AML-193 (cell line): ENCODE data around the gene ING3.

Experiments used
- DNase-seq, 2 experiments: peaks; one replicate each; lab custom pipeline; 2025; lab: John Stamatoyannopoulos, UW

The ING3 gene

DNA sequence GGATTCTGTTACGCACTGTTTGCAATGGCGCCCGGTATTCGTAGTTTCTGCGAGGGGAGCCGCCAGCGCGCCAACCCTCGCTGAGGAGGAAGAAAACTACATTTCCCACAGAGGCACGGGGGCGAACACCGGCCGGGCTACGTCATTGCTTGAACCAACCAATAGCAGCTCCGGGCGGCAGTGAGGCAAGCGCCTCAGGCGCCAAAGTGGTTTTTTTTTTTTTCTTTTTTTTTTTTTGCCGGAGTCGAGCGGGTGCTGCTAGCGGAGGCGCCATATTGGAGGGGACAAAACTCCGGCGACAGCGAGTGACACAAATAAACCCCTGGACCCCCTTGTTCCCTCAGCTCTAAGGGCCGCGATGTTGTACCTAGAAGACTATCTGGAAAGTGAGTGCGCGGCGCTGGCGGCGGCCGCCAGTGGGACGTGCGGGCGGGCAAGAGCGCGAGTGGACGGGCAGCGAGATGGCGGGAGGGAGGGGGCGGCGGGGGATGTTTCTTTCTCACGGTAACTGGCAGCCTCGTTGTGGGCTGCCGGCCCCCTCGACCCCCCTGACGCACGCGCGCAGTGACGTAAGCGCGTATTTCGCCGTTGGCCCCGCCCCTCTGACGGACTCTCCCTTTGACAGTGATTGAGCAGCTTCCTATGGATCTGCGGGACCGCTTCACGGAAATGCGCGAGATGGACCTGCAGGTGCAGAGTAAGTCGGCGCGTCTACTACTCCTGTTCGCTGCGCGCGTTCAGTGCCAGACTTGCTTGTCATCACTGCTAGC, at the start of gene ING3:
Gene ING3, plus strand, starts transcription at position 239 of the 770 bp plus-strand sequence. Its CDS starts 120 bp downstream, at position 359.
- DNase-seq: peak; percentile 95 to 96

DNA sequence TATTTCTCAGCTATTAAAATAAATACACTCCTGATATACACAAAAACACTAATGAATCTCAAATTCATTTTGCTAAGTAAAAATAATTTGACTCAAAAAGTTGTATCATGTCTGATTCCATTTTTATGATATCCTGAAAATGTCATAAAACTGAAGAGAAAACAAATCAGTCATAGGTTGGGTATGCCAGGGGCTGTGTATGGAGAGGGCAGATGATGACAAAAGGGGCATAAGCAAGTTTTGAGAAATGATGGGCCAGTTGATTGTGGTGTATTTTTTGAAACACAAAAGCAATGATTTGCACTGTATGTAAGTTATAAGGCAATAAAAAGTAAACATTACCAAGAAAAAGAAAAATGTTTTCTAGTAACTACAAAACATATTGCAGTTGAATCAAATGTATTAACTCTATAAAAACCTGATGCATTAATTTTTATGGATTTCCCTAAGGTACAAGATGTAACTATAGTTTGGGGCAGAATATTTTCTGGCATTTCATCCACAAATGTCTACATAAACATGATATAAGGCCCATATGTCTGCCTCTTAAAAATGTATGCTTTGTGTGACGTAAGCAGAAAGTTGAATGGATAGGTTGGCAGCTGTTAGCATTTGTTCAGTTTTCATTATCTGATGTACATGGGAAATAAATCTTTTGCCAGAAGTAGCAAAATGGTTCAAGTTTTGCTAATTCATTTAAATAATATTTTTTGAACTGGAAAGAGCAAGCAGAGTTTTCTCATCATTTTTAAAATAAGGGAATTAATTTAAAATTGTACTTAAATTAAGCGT, 35.1 kb upstream of the ING3 start:
- DNase-seq: no peak

DNA sequence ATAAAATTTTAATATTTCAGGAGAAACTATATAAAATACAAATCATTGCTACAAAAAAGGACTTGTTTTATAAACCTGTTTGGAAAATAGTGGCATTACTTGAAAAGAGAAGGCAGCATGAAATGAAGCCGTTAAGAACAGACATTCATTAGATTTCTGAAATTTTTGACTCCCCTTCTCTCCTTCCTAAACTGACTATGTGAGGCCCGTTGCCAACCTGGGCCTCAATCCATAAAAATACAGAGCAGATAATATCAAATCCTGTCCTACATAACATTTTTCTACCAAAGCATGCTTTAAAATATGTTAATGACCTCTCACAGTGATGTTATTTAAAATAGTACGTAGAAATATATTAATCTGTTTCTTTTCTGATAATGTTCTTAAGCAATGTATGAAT, 34.5 kb upstream of the ING3 start:
- DNase-seq: no peak

GRCh38 chr7:120916538-120916937, 34.0 kb upstream of the ING3 start:
- no peak for DNase-seq

DNA sequence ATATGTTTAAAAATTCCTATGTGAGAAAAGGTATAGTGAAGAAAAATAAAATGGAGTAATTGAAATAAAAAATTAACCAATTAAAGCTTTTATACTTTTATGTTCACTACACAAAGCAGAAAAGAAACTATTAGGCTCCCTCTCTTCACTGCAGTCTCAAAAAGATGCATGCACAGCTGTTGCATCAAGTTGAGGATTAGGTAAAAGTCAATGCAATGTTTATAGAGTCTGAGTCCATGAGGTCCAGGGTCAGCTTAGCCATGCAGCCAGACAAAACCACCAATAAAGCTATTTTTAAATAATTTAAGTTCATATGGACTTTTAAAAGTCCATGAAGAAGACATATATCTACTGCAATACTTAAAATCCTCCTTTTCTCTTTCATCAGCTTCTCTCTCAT, 31.1 kb upstream of the ING3 start:
- no peak for DNase-seq

- no peak for DNase-seq
These were observed 30.5 kb upstream of the ING3 start for GRCh38 chr7:120920034-120920433.

DNA sequence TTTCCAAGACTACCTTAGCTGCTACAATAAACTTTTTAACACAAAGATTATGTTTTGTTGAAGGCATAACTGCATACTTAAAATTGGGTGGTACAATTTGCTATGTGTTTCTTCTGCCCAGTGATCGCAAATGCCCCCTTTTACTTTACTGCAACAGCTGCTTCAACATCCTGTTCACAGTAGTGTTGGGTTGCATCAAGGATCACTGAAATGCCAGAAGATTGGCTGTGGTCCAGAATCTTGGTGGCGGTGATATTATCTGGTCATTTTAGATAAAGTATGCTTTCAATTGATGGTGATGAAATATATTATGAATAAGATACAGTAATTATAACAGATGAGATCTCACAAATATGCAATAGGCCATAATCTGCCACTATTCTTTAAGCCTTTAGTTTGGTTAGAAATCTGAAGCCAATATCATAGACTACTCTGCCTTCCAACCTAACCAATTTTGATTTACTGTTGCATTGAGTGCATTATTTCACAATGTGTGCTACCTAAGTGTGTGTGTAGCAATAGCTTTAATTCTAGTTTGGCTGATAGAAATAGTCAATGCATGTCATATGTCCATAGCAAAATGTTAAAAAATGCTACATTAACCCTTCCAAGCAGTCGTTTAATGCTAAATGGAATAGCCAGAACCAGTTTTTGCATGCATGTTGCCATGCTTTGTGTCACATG, 29.8 kb upstream of the ING3 start:
- no peak for DNase-seq

DNA sequence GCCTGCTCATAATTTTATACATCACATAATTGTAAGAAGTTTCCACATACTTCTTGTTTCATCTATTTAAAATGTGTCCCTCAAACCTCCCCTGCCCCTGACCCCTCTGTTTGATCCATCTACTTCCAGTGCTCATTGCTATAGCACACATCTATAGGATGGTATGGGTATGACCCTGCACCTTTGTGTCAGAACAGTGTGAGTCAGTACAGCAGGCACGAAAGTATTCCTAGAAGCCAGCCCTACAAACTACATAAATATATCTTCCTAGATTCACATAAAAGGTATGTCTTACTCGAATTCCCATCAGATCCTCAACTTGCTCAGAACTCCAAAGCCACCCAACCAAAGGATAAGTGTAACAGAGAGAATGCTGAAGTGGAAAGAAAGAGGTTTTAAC, 25.7 kb upstream of the ING3 start:
- no peak for DNase-seq

DNA sequence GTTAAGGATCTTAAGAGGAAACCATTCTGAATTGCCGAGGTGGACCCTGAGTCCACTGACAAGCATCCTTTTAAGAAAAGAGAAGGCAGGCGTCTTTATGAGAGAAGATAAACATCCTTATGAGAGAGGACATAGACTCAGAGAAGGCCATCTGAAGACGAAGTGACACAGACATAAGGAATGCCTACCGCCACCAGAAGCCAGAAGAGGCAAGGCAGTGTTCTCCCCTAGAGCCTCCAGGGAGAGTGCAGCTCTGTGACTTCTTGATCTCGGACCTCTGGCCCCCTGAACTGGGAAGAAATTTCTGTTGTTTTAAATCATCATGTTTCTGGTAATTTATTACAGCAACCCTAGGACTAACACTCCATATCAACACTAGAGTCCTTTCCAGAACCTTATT, 25.2 kb upstream of the ING3 start:
- no peak for DNase-seq

GRCh38 chr7:120926943-120927346, 23.6 kb upstream of the ING3 start:
- DNase-seq: no peak

DNA sequence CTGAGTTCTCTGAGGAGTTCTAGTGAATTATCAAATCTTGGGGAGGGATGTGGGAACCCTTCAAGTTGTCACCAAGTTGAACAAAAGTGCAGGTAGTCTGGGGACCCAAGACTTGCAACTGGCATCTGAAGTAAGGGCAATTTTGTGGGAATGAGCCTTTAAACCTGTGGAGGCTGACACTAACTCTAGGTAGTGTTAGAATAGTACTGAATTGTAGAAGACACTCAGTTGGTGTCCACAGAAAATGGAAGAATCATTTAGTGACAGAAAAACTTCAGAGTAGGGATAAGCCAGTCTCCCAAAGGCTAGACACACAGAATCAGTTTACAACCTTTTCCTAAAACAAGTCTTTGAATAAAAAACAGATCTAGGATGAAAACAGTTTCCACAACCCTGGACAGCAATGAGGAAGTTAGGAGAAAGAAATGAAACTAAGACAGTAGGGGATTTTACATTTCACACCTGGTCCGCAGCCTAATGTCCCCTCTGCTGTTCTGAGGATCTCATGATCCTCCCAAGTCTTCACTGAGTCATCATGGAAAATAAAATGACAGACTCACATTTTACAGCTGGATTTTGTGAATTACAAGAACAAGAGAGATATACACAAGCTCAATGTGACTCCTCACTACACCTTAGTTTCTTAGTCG, 23.0 kb upstream of the ING3 start:
- no peak for DNase-seq

DNA sequence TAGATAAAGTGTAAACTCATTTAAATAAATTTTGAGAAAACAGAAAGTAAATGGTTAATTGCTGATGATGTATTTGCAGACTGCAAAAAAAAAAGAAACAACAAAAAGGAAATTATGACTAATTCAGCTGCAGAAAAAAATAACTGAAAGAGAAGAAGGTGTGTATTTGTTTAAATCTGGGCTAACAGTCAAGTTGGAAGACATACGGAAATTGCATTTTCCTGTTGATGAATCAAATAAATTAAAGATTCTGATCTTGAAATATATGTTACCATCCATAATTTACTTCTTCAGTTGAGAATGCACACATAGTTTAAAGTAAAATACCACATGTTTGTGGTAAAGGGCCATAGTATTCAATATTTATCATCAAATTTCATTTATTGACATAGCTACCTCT, 19.3 kb upstream of the ING3 start:
- DNase-seq: no peak

- no peak for DNase-seq
These were observed 17.1 kb upstream of the ING3 start for GRCh38 chr7:120933475-120933874.

- no peak for DNase-seq
These were observed 11.2 kb upstream of the ING3 start for GRCh38 chr7:120939345-120939744.

GRCh38 chr7:120941064-120941463, 9.5 kb upstream of the ING3 start:
- peak; percentile 16 to 18 for DNase-seq

- DNase-seq: no peak
These were observed 8.7 kb upstream of the ING3 start for GRCh38 chr7:120941856-120942255.

DNA sequence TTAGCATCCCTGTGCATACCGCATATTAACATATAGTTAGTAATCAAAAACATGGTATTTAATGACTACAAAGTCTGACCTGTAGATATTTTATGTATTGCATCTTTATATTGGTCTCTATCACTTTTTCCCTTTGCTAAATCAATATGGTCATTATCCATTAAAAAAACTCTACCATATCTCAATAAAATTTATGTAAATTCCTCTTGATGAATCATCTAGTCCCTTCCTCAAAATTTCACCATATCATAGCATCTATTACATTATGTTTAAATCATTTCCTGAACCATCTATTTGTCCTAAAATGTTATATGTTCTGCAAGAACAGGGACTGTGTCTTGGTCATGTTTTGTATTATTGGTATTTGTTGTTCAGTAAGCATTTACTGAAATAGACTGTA, 7.7 kb upstream of the ING3 start:
- DNase-seq: no peak

DNA sequence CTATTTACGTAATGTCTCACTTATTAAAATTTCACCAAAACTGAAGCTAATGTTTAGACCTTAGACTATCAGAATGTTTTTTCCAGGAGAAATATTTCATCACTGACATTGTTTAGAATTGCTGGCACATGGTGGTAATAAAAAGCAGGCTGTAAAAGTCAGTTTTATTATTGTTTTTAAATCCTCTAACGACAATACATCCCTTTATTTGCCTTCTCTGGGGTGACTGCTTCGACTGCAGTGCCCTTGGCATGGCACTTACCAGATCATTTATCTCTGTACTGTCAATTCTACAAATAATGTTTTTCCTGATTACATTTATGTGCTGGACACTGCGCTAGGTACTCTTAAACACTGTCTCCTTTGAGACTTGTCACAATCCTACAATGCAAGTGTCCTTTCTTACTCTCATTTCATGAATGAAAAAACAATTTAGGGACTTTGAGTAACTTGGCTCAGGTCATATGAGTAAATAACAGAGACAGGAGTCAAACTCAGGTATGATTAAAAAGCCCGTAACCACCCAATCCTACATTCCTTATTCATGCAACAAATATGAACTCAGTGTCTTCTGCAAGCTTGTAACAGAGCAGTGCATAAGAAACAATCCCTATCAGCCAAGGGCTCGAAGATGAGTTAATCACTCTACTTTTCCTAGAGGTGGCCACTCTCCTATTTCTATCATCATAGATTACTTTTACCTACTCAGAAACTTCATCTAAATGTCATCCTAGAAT, 5.6 kb upstream of the ING3 start:
- no peak for DNase-seq

- no peak for DNase-seq
These were observed 2.6 kb upstream of the ING3 start for GRCh38 chr7:120947980-120948379.

DNA sequence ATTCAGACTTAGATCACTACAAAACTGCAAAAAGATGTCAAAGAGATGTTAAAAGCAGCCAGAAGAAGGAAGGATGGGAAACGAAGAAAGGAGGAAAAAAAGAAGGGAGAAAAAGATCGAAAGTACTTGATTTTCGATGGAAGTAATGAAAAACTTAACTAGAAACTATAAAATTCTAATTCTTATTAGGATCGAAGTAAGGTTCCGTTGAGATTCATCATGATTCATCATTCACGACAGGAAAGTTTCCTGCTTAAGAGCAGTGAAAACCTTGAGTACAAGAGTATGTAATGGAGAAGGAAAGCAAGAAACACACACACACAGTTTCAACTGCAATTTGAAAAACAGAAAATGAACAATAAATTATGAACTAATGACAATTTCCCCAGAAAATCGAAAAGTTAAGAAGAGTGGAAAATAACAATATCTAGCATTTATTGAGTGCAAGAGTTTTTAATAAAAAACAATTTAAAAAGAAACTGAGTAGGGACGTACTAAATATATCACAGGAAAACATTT, 1.1 kb upstream of the ING3 start:
- no peak for DNase-seq

DNA sequence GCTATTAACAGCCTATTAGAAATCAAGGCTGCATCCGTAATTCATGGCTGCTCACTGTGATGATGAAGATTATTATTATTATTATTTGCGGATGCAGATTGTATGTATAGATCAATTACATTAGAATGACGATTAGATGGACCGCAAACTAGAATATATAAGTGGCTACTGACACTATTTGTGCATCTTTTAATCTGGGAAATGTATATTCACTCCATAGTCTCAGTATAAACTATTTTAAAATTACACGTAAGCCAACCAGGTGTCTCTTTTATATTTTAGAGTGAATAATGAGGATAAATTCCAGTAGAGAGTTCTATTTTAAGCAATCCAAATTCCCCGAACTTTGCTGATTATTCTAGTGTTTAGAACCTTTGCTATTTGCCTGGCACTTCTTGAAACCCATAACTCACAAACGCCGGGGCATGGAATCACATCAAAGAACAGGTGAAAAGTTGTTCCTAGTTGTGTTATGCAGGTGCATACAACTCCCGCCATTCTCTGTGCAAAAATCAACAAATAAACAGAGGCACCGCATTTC, 509 bp upstream of the ING3 start:
- DNase-seq: no peak
